ENCODE measurements around the gene TSPAN33.

DNA sequence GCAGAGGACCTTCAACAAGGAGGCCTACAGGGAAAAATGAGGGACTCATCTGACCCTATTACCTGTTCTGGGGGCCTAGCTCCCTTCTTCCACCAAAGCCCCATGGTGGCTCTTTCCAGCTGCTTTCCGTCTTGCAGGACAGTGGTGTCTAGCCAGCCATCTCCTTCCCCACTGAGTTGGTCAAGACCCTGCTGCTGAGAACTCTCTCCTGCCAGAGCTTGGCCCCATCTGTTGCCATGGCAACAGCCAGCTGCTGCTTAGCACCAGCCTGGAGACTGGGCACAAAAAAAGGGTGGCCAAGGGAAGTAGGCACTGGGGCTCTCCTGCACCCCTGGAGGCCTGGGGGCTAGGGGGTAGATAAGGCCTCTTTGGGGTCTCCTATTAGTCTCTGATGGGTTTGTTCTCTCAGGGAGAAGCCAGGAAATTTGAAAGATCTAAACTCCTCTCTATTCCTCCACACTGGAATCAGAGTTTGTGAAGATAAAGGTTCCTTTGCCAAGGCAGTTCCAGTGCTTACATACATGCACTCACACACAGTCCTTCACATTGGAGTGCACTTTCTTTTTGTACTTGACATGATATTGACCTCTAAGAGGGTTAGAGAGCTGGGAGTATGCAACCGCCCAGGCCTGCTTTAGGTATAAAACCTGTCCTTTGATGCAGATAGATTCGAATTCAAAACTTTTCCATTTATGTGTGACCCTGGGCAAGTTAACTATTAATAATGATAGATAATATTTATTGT is 15.8 kb downstream of the TSPAN33 start:
- TF ChIP-seq, protein P1, sequence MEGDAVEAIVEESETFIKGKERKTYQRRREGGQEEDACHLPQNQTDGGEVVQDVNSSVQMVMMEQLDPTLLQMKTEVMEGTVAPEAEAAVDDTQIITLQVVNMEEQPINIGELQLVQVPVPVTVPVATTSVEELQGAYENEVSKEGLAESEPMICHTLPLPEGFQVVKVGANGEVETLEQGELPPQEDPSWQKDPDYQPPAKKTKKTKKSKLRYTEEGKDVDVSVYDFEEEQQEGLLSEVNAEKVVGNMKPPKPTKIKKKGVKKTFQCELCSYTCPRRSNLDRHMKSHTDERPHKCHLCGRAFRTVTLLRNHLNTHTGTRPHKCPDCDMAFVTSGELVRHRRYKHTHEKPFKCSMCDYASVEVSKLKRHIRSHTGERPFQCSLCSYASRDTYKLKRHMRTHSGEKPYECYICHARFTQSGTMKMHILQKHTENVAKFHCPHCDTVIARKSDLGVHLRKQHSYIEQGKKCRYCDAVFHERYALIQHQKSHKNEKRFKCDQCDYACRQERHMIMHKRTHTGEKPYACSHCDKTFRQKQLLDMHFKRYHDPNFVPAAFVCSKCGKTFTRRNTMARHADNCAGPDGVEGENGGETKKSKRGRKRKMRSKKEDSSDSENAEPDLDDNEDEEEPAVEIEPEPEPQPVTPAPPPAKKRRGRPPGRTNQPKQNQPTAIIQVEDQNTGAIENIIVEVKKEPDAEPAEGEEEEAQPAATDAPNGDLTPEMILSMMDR (IDR thresholded peaks at IDR 0.05; ENCODE audit: borderline replicate concordance, extremely low read depth, low read length, poor library complexity, severe bottlenecking): no peak
- no peak for TF ChIP-seq EZH2 (IDR thresholded peaks at IDR 0.05; ENCODE audit: borderline replicate concordance, low read depth, low read length, severe bottlenecking)
